Smooth muscle cell (in vitro differentiated cells): ENCODE data around the gene SEMA6B. TPM values are rescaled to one million over a fixed set of nuclear protein-coding genes. Genes with fewer than 3 reads are reported as not detected.

Source experiments
- DNase-seq: peaks from one replicate; lab custom pipeline; 2025; ENCODE audit not compliant: unreplicated experiment; lab: John Stamatoyannopoulos, UW
- H2AFZ ChIP-seq: fragments of 200-600 bp; sonication (generic); 2 replicates; pipeline ENCODE4 v1.6.0; 2016; ENCODE audit warnings: antibody characterized with exemption, low read depth, mild to moderate bottlenecking
- H3F3A ChIP-seq: fragments of 200-600 bp; sonication (generic); 2 replicates; pipeline ENCODE4 v1.6.0; 2017; ENCODE audit warnings: antibody characterized with exemption, low read depth
- H3K27ac ChIP-seq: fragments of 200-600 bp; sonication (generic); 2 replicates; pipeline ENCODE4 v1.5.1; 2016; ENCODE audit warnings: low read depth, mild to moderate bottlenecking
- H3K27me3 ChIP-seq: fragments of 200-600 bp; sonication (generic); 2 replicates; pipeline ENCODE4 v1.6.1; 2016; ENCODE audit warnings: low read depth, mild to moderate bottlenecking
- H3K36me3 ChIP-seq: fragments of 200-600 bp; sonication (generic); 2 replicates; pipeline ENCODE4 v1.5.1; 2016; ENCODE audit warnings: low read depth
- H3K4me1 ChIP-seq: fragments of 200-600 bp; sonication (generic); 2 replicates; pipeline ENCODE4 v1.5.1; 2016; ENCODE audit warnings: low read depth
- H3K4me2 ChIP-seq: fragments of 200-600 bp; sonication (generic); 2 replicates; pipeline ENCODE4 v1.6.0; 2016; ENCODE audit warnings: mild to moderate bottlenecking
- H3K4me3 ChIP-seq: fragments of 200-600 bp; sonication (generic); 2 replicates; pipeline ENCODE4 v1.5.1; 2016; ENCODE audit warnings: mild to moderate bottlenecking
- H3K79me2 ChIP-seq: fragments of 200-600 bp; sonication (generic); 2 replicates; pipeline ENCODE4 v1.6.0; 2016; ENCODE audit warnings: low read depth, mild to moderate bottlenecking
- H3K9ac ChIP-seq: fragments of 200-600 bp; sonication (generic); 2 replicates; pipeline ENCODE4 v1.6.0; 2016; ENCODE audit warnings: low read depth
- H3K9me3 ChIP-seq: fragments of 200-600 bp; sonication (generic); replicated peaks from 2 replicates; pipeline ENCODE4 v1.5.1; 2016; ENCODE audit warnings: low read depth
- H4K20me1 ChIP-seq: fragments of 200-600 bp; sonication (generic); 2 replicates; pipeline ENCODE4 v1.6.0; 2016; ENCODE audit warnings: low read depth
- CTCF ChIP-seq: fragments of 200-600 bp; sonication (generic); IDR thresholded peaks from 2 replicates; pipeline ENCODE4 v1.5.1; 2017; ENCODE audit warnings: borderline replicate concordance, mild to moderate bottlenecking, antibody characterized with exemption; ENCODE audit not compliant: insufficient read depth, poor library complexity, severe bottlenecking
- WGBS: methylation state at CpG from one replicate; pipeline ENCODE4 v1.1.7; 2016; ENCODE audit warnings: low lambda C conversion rate; 5-methylcytosine and 5-hydroxymethylcytosine counted together
- polyA plus RNA-seq: library from polyadenylated mRNA; unstranded; fragments of >200 nt; fragmentation: Nextera tagmentation; extraction: Ambion mirVana; gene quantifications from 2 replicates; pipeline ENCODE4 v1.2.1, GENCODE V29; 2016
- total RNA-seq: library from RNA; depleted of rRNA; stranded (reverse); fragments of >200 nt; gene quantifications from 2 replicates; pipeline ENCODE4 v1.2.3, GENCODE V29; 2014

The SEMA6B gene
- total and polyA plus RNA-seq, 2 experiments from 2014 or later: 0.63 to 1.9 TPM

DNA sequence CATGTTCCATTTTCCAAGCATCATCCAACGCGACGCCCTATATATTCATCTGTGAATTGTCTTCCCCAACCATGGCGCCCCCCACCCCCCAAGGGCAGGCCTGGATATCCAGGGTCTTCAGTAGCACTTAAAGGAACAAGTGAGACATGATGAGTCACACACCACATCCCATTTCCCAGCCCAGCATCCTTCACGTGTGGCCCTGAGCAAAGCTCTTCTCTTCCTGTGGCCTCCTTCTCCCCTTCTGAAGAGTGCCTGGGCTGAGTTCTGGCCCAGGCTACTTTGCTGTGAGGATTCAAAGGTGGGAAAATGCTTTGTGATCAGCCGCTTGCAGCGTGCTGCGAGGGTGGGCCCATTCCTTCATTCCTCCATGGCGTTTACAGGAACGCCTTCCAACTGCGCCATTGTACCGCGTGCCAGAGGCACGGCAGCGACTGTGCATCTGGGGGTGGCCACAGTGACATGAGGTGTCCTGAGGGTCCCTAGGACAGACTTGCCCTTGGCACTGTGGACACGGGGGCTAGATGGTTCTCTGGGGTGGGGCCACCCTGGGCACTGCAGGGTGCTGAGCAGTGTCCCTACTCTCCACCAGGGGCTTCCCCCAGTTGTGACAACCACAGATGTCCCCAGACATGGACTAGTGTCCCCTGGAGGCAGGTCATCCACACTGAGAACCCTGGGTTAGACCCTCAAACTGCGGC is 52.9 kb downstream of the SEMA6B start:
- Histone ChIP-seq H3F3A (peaks cover 6% of the 10 kb centered on the region), H3K4me3 (no peak overlapping the region), H3K4me2 (no peak overlapping the region), H4K20me1 (no peaks in the 10 kb centered on the region), H3K27me3 (no peaks in the 10 kb centered on the region), H3K79me2 (no peaks in the 10 kb centered on the region), H3K27ac (peak overlapping the region; percentile 33), H2AFZ (no peak overlapping the region), H3K9ac (no peak overlapping the region), H3K9me3 (no peaks in the 10 kb centered on the region), H3K4me1 (no peaks in the 10 kb centered on the region), H3K36me3 (no peaks in the 10 kb centered on the region)
- no peak for TF ChIP-seq CTCF
- WGBS: 84% methylated on average over 17 of the region's 17 CpGs
- no peak for DNase-seq

- Histone ChIP-seq H3K4me1 (no peaks in the 10 kb centered on the region), H4K20me1 (no peaks in the 10 kb centered on the region), H3K79me2 (no peaks in the 10 kb centered on the region), H3K27ac (peak overlapping the region; percentile 33), H3K9ac (no peak overlapping the region), H3F3A (peaks cover 6% of the 10 kb centered on the region), H3K27me3 (no peaks in the 10 kb centered on the region), H2AFZ (no peak overlapping the region), H3K36me3 (no peaks in the 10 kb centered on the region), H3K4me2 (no peak overlapping the region), H3K4me3 (no peak overlapping the region), H3K9me3 (no peaks in the 10 kb centered on the region)
- 98% methylated on average over 31 of the region's 34 CpGs for WGBS
- TF ChIP-seq CTCF: no peak
- DNase-seq: no peak
Observed at GRCh38 chr19:4505570-4506448, 53.7 kb downstream of the SEMA6B start.

GRCh38 chr19:4504891-4505569 is 54.5 kb downstream of the SEMA6B start:
- Histone ChIP-seq H3K4me3 (no peak overlapping the region), H3K4me2 (no peak overlapping the region), H3K79me2 (no peaks in the 10 kb centered on the region), H3K4me1 (no peaks in the 10 kb centered on the region), H3K36me3 (no peaks in the 10 kb centered on the region), H4K20me1 (no peaks in the 10 kb centered on the region), H2AFZ (no peak overlapping the region), H3K27me3 (no peaks in the 10 kb centered on the region), H3K9me3 (no peaks in the 10 kb centered on the region), H3K27ac (no peak overlapping the region), H3F3A (peaks cover 6% of the 10 kb centered on the region), H3K9ac (no peak overlapping the region)
- 90% methylated on average over 14 of the region's 15 CpGs for whole genome bisulfite sequencing
- TF ChIP-seq CTCF: no peak
- DNase-seq: no peak
